ENCODE data around the gene WBP2. TPM values are rescaled to one million over a fixed set of nuclear protein-coding genes. Genes with fewer than 3 reads are reported as not detected.

Gene WBP2
- total and polyA plus RNA-seq, 2 of the 13 experiments (the other 11 are each of a cell fraction or from before 2014, with no cell fraction given) = 29.2 to 29.5 TPM

GRCh38 chr17:75808905-75809621 lies 46.1 kb downstream of the WBP2 start (continued):
- TF ChIP-seq ZBTB44 (CRISPR knock-in tag; IDR thresholded peaks at IDR 0.05) (no peak), DDIT3 (CRISPR knock-in tag; IDR thresholded peaks at IDR 0.05) (no peak)

DNA sequence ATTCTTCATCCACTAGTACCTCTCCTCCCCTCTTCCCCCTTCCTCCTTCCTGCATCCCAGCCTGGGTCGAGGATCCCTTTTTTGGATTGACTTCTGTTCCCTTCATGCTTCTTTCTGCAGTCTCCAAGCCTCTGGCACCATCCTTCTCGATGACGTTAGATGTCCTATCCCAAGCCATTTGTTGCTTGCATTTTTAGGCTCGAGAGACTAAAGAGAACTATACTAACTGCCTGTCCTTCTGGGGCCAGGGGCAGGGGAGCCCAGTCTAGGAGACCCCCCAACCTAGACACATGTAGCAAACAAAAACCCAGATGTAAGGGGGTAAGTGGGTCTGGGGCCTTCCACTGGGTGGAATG lies 46.6 kb downstream of the WBP2 start:
- ATAC-seq (no peak), FAIRE-seq (no peak), DNase-seq (ENCODE audit: low spot score) (no peak)
- H3K27me3 ChIP-seq (ENCODE audit: control insufficient read depth in 1 of 2, insufficient read depth in 2 of 2, low read length in 2 of 2) = no peaks in the 10 kb centered on the region
- in situ Hi-C loops (cut with HindIII; ENCODE audit: extremely low pct_ligation_motif_present, low pct_unique_long_range_greater_than_20kb) = no loop called here
- ChIA-PET CTCF (ENCODE audit: low intra/inter-chr PET ratio, low total read pairs) (no interaction called here), POLR2A (interaction anchor here (3.0 kb wide), 1 partner anchor 29 kb away, joined by 11 read pairs; a partner anchor contains a TSS)
- peaks cover 39 to 49% of the 10 kb centered on the region in 2 experiments for H3K36me3 ChIP-seq (replicated peaks in 1 of 2; ENCODE audit: control insufficient read depth in 1 of 2, insufficient read depth in 2 of 2, low read length in 2 of 2)
- H4K20me1 ChIP-seq (ENCODE audit: insufficient read depth, low read length) = no peaks in the 10 kb centered on the region
- BruUV-seq (replicated peaks) = no TSS peak
- H2AFZ ChIP-seq (ENCODE audit: low read length) = no peak overlapping the region
- intact Hi-C loops (cut with micrococcal nuclease; ENCODE audit: unreplicated experiment) = no loop called here
- no peaks in the 10 kb centered on the region for H3K4me1 ChIP-seq (ENCODE audit: insufficient read depth, low read length)
- no peak overlapping the region for H3K4me3 ChIP-seq (replicated peaks in 1 of 3; ENCODE audit: insufficient read depth in 1 of 3, low read depth in 2 of 3, low read length in 3 of 3)
- no peak overlapping the region for H3K9ac ChIP-seq (ENCODE audit: insufficient read depth, low read depth, low read length)
- no peaks in the 10 kb centered on the region for H3K9me3 ChIP-seq (ENCODE audit: low read length)
- no peak overlapping the region for H3K4me2 ChIP-seq (ENCODE audit: low read depth, low read length)
- WGBS (ENCODE audit: low lambda C conversion rate) = 94% methylated on average over 4 of the region's 4 CpGs
- H3K79me2 ChIP-seq (ENCODE audit: insufficient read depth, low read length) = peaks cover 7% of the 10 kb centered on the region
- H3K27ac ChIP-seq (ENCODE audit: extremely low read length, insufficient read depth, low read length) = no peak overlapping the region
- TF ChIP-seq ZNF557 (CRISPR knock-in tag; IDR thresholded peaks at IDR 0.05) = no peak
- no peak for TF ChIP-seq GATA4 (IDR thresholded peaks at IDR 0.05; ENCODE audit: borderline replicate concordance, low read depth)
- no peak for TF ChIP-seq THAP8 (CRISPR knock-in tag; IDR thresholded peaks at IDR 0.05; ENCODE audit: borderline replicate concordance)
- TF ChIP-seq TP53 (CRISPR knock-in tag; conservative IDR thresholded peaks at IDR 0.05) = no peak
- no peak for TF ChIP-seq SOX13 (IDR thresholded peaks at IDR 0.05)
- no peak for TF ChIP-seq SOX13 (CRISPR knock-in tag; conservative IDR thresholded peaks at IDR 0.05 in 1 of 2, IDR thresholded peaks at IDR 0.05 in 1 of 2)
- TF ChIP-seq, protein P1, sequence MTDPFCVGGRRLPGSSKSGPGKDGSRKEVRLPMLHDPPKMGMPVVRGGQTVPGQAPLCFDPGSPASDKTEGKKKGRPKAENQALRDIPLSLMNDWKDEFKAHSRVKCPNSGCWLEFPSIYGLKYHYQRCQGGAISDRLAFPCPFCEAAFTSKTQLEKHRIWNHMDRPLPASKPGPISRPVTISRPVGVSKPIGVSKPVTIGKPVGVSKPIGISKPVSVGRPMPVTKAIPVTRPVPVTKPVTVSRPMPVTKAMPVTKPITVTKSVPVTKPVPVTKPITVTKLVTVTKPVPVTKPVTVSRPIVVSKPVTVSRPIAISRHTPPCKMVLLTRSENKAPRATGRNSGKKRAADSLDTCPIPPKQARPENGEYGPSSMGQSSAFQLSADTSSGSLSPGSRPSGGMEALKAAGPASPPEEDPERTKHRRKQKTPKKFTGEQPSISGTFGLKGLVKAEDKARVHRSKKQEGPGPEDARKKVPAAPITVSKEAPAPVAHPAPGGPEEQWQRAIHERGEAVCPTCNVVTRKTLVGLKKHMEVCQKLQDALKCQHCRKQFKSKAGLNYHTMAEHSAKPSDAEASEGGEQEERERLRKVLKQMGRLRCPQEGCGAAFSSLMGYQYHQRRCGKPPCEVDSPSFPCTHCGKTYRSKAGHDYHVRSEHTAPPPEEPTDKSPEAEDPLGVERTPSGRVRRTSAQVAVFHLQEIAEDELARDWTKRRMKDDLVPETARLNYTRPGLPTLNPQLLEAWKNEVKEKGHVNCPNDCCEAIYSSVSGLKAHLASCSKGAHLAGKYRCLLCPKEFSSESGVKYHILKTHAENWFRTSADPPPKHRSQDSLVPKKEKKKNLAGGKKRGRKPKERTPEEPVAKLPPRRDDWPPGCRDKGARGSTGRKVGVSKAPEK (CRISPR knock-in tag; IDR thresholded peaks at IDR 0.05; ENCODE audit: borderline replicate concordance) = no peak
- no peak for TF ChIP-seq ZNF337 (CRISPR knock-in tag; IDR thresholded peaks at IDR 0.05; ENCODE audit: borderline replicate concordance, low read depth)
- TF ChIP-seq ZNF619 (CRISPR knock-in tag; IDR thresholded peaks at IDR 0.05) = no peak
- TF ChIP-seq, protein P2, sequence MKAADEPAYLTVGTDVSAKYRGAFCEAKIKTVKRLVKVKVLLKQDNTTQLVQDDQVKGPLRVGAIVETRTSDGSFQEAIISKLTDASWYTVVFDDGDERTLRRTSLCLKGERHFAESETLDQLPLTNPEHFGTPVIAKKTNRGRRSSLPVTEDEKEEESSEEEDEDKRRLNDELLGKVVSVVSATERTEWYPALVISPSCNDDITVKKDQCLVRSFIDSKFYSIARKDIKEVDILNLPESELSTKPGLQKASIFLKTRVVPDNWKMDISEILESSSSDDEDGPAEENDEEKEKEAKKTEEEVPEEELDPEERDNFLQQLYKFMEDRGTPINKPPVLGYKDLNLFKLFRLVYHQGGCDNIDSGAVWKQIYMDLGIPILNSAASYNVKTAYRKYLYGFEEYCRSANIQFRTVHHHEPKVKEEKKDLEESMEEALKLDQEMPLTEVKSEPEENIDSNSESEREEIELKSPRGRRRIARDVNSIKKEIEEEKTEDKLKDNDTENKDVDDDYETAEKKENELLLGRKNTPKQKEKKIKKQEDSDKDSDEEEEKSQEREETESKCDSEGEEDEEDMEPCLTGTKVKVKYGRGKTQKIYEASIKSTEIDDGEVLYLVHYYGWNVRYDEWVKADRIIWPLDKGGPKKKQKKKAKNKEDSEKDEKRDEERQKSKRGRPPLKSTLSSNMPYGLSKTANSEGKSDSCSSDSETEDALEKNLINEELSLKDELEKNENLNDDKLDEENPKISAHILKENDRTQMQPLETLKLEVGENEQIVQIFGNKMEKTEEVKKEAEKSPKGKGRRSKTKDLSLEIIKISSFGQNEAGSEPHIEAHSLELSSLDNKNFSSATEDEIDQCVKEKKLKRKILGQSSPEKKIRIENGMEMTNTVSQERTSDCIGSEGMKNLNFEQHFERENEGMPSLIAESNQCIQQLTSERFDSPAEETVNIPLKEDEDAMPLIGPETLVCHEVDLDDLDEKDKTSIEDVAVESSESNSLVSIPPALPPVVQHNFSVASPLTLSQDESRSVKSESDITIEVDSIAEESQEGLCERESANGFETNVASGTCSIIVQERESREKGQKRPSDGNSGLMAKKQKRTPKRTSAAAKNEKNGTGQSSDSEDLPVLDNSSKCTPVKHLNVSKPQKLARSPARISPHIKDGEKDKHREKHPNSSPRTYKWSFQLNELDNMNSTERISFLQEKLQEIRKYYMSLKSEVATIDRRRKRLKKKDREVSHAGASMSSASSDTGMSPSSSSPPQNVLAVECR (CRISPR knock-in tag; IDR thresholded peaks at IDR 0.05; ENCODE audit: borderline replicate concordance) = no peak

Measured in HepG2 (cell line).